HepG2 (cell line): ENCODE results near the gene RPL11. TPM values are rescaled to one million over a fixed set of nuclear protein-coding genes. Genes with fewer than 3 reads are reported as not detected.

Source experiments
- ATAC-seq: fragments of 200-7000 bp; cut with Tn5 transposase; 3 replicates; pipeline ENCODE4 v1.9.1; 2020; ENCODE audit warnings: mild to moderate bottlenecking, moderate library complexity
- BruUV-seq: library from RNA; stranded (reverse); fragments of 400-500 nt; replicated peaks from 2 replicates; lab custom pipeline; 2021; lab: Mats Ljungman, UMichigan
- CTCF ChIA-PET: fragments of 300-600 bp; formaldehyde crosslinking; extraction: SDS; loops from one replicate; lab custom pipeline; 2021; ENCODE audit warnings: low total read pairs, inconsistent platforms, low intra/inter-chr PET ratio; lab: Yijun Ruan, JAX
- POLR2A ChIA-PET: fragments of 350-600 bp; sonication (Branson Sonifier 250); formaldehyde crosslinking; loops from one replicate; lab custom pipeline; 2020; ENCODE audit warnings: antibody characterized with exemption, inconsistent platforms; lab: Yijun Ruan, JAX
- DNase-seq: peaks from one replicate; pipeline ENCODE4 v3.0.0-alpha.2; 2015; ENCODE audit warnings: low spot score
- FAIRE-seq: peaks from 3 replicates; lab custom pipeline; 2011; peaks lifted over from hg19 to GRCh38; lab: Jason Lieb, UNC
- H2AFZ ChIP-seq: one replicate; pipeline ENCODE4 v1.6.1; 2011; ENCODE audit warnings: low read length, inconsistent platforms
- H3K27ac ChIP-seq: fragments of 300-600 bp; 3 replicates; pipeline ENCODE4 v1.8.0; 2011; ENCODE audit warnings: mixed run types, mild to moderate bottlenecking, mixed read lengths, low read length, inconsistent platforms; ENCODE audit not compliant: insufficient read depth; ENCODE audit errors: extremely low read length
- H3K27me3 ChIP-seq, 2 experiments: fragments of 200-600 bp in 1 of 2; 2 replicates in 1 of 2; 3 replicates in 1 of 2; pipeline versions ENCODE4 v1.6.0 to v1.8.0; 2011; ENCODE audit warnings: low read length in 2 of 2, mild to moderate bottlenecking in 2 of 2, moderate library complexity in 2 of 2, inconsistent platforms in 1 of 2; ENCODE audit not compliant: insufficient read depth in 2 of 2, control insufficient read depth in 1 of 2
- H3K36me3 ChIP-seq, 2 experiments: fragments of 200-600 bp in 1 of 2; replicated peaks in 1 of 2; 2 replicates in 1 of 2; 3 replicates in 1 of 2; pipeline versions ENCODE4 v1.5.1 to v1.8.0; 2011; ENCODE audit warnings: low read length in 2 of 2, inconsistent platforms in 1 of 2; ENCODE audit not compliant: insufficient read depth in 2 of 2, control insufficient read depth in 1 of 2
- H3K4me1 ChIP-seq: 2 replicates; pipeline ENCODE4 v1.5.1; 2012; ENCODE audit warnings: low read length, inconsistent platforms; ENCODE audit not compliant: insufficient read depth
- H3K4me2 ChIP-seq: 2 replicates; pipeline ENCODE4 v1.6.0; 2011; ENCODE audit warnings: low read depth, low read length, inconsistent platforms
- H3K4me3 ChIP-seq, 3 experiments: fragments of 200-600 bp in 1 of 3; sonication (generic), shearing (Covaris generic) in 1 of 3; replicated peaks in 1 of 3; 2 replicates each; pipeline ENCODE4 v1.5.1; 2011 to 2016; ENCODE audit warnings: low read length in 3 of 3, inconsistent platforms in 2 of 3, low read depth in 2 of 3, mild to moderate bottlenecking in 2 of 3, control low read depth in 1 of 3, mixed read lengths in 1 of 3; ENCODE audit not compliant: insufficient read depth in 1 of 3
- H3K79me2 ChIP-seq: one replicate; pipeline ENCODE4 v1.6.1; 2011; ENCODE audit warnings: low read length, inconsistent platforms; ENCODE audit not compliant: insufficient read depth
- H3K9ac ChIP-seq: 2 replicates; pipeline ENCODE4 v1.6.0; 2011; ENCODE audit warnings: mild to moderate bottlenecking, low read depth, low read length, inconsistent platforms; ENCODE audit not compliant: insufficient read depth
- H3K9me3 ChIP-seq: 2 replicates; pipeline ENCODE4 v1.5.1; 2012; ENCODE audit warnings: mild to moderate bottlenecking, low read length
- H4K20me1 ChIP-seq: 2 replicates; pipeline ENCODE4 v1.6.0; 2011; ENCODE audit warnings: inconsistent platforms, mild to moderate bottlenecking, low read length, moderate library complexity; ENCODE audit not compliant: insufficient read depth
- ADNP ChIP-seq: sonication (generic); formaldehyde crosslinking; IDR thresholded peaks from 2 replicates; pipeline ENCODE4 v1.4.0; 2020; ENCODE audit warnings: missing genetic modification reagents
- AGO2 ChIP-seq: fragments of 200-400 bp; formaldehyde crosslinking; optimal IDR thresholded peaks from 2 replicates; pipeline ENCODE3; 2017; ENCODE audit warnings: mild to moderate bottlenecking, low read depth, low read length, moderate library complexity
- FOXO4 ChIP-seq: sonication (generic); formaldehyde crosslinking; conservative IDR thresholded peaks from 2 replicates; pipeline ENCODE4 v1.8.1; 2023; ENCODE audit warnings: missing genetic modification reagents
- GRHL1 ChIP-seq: sonication (generic); formaldehyde crosslinking; conservative IDR thresholded peaks from 2 replicates; pipeline ENCODE4 v1.8.0; 2022; ENCODE audit warnings: missing genetic modification reagents
- HNRNPH1 ChIP-seq: fragments of 200-400 bp; formaldehyde crosslinking; optimal IDR thresholded peaks from 2 replicates; pipeline ENCODE3; 2017; ENCODE audit warnings: mild to moderate bottlenecking, low read depth, low read length
- JUN ChIP-seq: sonication (generic); formaldehyde crosslinking; IDR thresholded peaks from 2 replicates; pipeline ENCODE4 v1.4.0; 2020; ENCODE audit warnings: mild to moderate bottlenecking, missing genetic modification reagents
- KAT2B ChIP-seq: fragments of 150-350 bp; IDR thresholded peaks from 2 replicates; pipeline ENCODE4 v1.6.1; 2014; ENCODE audit warnings: low read depth, low read length, borderline replicate concordance
- PAWR ChIP-seq: sonication (generic); formaldehyde crosslinking; IDR thresholded peaks from 2 replicates; pipeline ENCODE4 v1.4.0; 2020; ENCODE audit warnings: missing genetic modification reagents, mild to moderate bottlenecking, borderline replicate concordance
- SIN3A ChIP-seq: IDR thresholded peaks from 2 replicates; pipeline ENCODE4 v1.6.1; 2011; ENCODE audit warnings: low read depth, mild to moderate bottlenecking, control low read depth, low read length, borderline replicate concordance
- SNAPC5 ChIP-seq: sonication (generic); formaldehyde crosslinking; IDR thresholded peaks from 2 replicates; pipeline ENCODE4 v1.8.1; 2023; ENCODE audit warnings: mild to moderate bottlenecking, missing genetic modification reagents, borderline replicate concordance
- SRSF9 ChIP-seq: fragments of 200-400 bp; formaldehyde crosslinking; IDR thresholded peaks from 2 replicates; pipeline ENCODE4 v1.6.1; 2018; ENCODE audit warnings: borderline replicate concordance, mild to moderate bottlenecking, low read depth, low read length; ENCODE audit not compliant: insufficient read depth, poor library complexity, severe bottlenecking
- TBP ChIP-seq: sonication (generic); formaldehyde crosslinking; IDR thresholded peaks from 2 replicates; pipeline ENCODE4 v1.5.0; 2020; ENCODE audit warnings: missing genetic modification reagents
- THYN1 ChIP-seq: sonication (generic); formaldehyde crosslinking; IDR thresholded peaks from 2 replicates; pipeline ENCODE4 v1.8.1; 2023; ENCODE audit warnings: low read depth, mild to moderate bottlenecking, moderate library complexity, missing genetic modification reagents, borderline replicate concordance
- ZNF326 ChIP-seq: sonication (generic); formaldehyde crosslinking; IDR thresholded peaks from 2 replicates; pipeline ENCODE4 v1.4.0; 2020; ENCODE audit warnings: missing genetic modification reagents, borderline replicate concordance
- ZNF343 ChIP-seq: sonication (generic); formaldehyde crosslinking; IDR thresholded peaks from 2 replicates; pipeline ENCODE4 v1.4.0; 2020; ENCODE audit warnings: mild to moderate bottlenecking, missing genetic modification reagents
- ZSCAN25 ChIP-seq: sonication (generic); formaldehyde crosslinking; IDR thresholded peaks from 2 replicates; pipeline ENCODE4 v1.8.0; 2022; ENCODE audit warnings: mild to moderate bottlenecking, missing genetic modification reagents
- ZSCAN29 ChIP-seq: sonication (generic); formaldehyde crosslinking; conservative IDR thresholded peaks from 2 replicates; pipeline ENCODE4 v1.4.0; 2020; ENCODE audit warnings: mild to moderate bottlenecking, missing genetic modification reagents
- WGBS: methylation state at CpG from one replicate; pipeline ENCODE4 v1.1.6; 2017; ENCODE audit warnings: low lambda C conversion rate; 5-methylcytosine and 5-hydroxymethylcytosine counted together
- in situ Hi-C: cut with HindIII; loops from 2 replicates; pipeline ENCODE4 v1.10.0; 2017; ENCODE audit warnings: low pct_unique_long_range_greater_than_20kb; ENCODE audit not compliant: extremely low pct_ligation_motif_present
- intact Hi-C: fragments of 100-400 bp; cut with micrococcal nuclease; formaldehyde crosslinking; loops from one replicate; pipeline ENCODE4 v1.10.0; 2022; ENCODE audit not compliant: unreplicated experiment
- polyA plus RNA-seq, 8 experiments: library from polyadenylated mRNA; depleted of rRNA in 3 of 8; stranded (reverse) in 7 of 8; unstranded in 1 of 8; fragments of >200 nt; fragmentation: Illumina TruSeq in 4 of 8; extraction: Trizol in 4 of 8; gene quantifications; 2 replicates each; pipeline versions ENCODE4 v1.2.1 to v1.2.3, GENCODE V29; 2011 to 2016; ENCODE audit warnings: low read depth in 4 of 8, missing spikeins in 1 of 8, mixed read lengths in 1 of 8; ENCODE audit not compliant: insufficient read depth in 1 of 8
- total RNA-seq, 5 experiments: library from RNA; depleted of rRNA; stranded (reverse); fragments of >200 nt; fragmentation: Illumina TruSeq; extraction: Trizol; gene quantifications; 2 replicates each; pipeline ENCODE4 v1.2.3, GENCODE V29; 2016; ENCODE audit warnings: low read depth in 1 of 5
- TF ChIP-seq, protein P1 (sequence below): sonication (generic); formaldehyde crosslinking; IDR thresholded peaks from 2 replicates; pipeline ENCODE4 v1.5.0; 2020; ENCODE audit warnings: mild to moderate bottlenecking, missing genetic modification reagents

RPL11 gene
- total and polyA plus RNA-seq, 2 of the 13 experiments (the other 11 are each of a cell fraction or from before 2014, with no cell fraction given), result 1,682 to 2,010 TPM

DNA sequence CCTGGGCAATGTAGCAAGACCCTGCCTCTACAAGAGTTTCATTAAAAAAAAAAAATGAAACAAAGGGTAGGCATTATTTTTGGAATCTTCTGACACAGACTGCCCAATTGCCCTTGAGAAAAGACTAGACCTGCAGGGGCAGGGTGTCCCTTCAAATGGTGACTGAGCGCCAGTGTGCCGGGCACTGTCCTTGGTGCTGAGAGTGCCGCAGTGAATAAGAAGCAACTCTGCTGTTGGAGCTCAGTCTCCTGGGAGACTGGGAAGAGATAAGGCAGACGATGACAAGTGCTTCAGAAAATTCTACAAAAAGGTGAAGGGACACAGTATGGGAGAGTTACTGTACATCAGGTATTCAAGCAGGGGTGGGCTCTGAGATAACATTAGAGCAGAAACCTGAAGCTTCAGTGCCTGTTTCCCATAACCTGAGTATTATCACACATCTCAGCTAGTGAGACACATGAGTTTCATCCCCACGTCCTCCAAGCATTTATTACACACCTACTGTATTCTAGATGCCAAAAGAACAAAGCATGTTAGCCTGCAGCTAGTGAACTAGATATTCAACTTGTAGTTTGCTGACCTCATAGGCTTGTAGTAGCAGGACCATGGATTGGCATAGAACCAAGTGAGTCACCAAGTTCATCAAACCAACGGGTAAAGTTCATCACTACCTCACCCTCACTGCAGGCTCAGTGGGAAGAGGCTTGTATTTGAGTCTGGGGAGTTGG is 18.4 kb upstream of the RPL11 start:
- in situ Hi-C loops (no loop called here), intact Hi-C loops (no loop called here)
- Histone ChIP-seq H2AFZ (no peak overlapping the region), H3K4me1 (peaks cover 15% of the 10 kb centered on the region), H3K36me3 (no peaks in the 10 kb centered on the region), H3K9me3 (no peaks in the 10 kb centered on the region), H3K79me2 (no peaks in the 10 kb centered on the region), H3K27me3 (no peaks in the 10 kb centered on the region; a peak in 1 of 5 replicates), H4K20me1 (no peaks in the 10 kb centered on the region), H3K9ac (no peak overlapping the region), H3K27ac (no peak overlapping the region), H3K4me3 (no peak overlapping the region), H3K4me2 (no peak overlapping the region)
- DNase-seq, result peak; percentile 60
- ChIA-PET CTCF (no interaction called here), POLR2A (interaction anchor here (1.9 kb wide), 1 partner anchor 18 kb away, joined by 12 read pairs; the partner anchor contains the start of gene RPL11)
- WGBS, result 4% methylated on average over 5 of the region's 6 CpGs
- BruUV-seq, result no TSS peak
- peak; percentile 48 for FAIRE-seq
- peak; percentile 81 for ATAC-seq
- TF ChIP-seq HNRNPH1 (no peak), JUN (CRISPR knock-in tag) (no peak), ADNP (CRISPR knock-in tag) (no peak), SNAPC5 (CRISPR knock-in tag) (peak; percentile 69; the same call in 1 of the 2 replicates), ZNF326 (no peak), SIN3A (peak; percentile 68; the same call in 1 of the 2 replicates), ZNF343 (CRISPR knock-in tag) (no peak), AGO2 (no peak), KAT2B (no peak), TBP (CRISPR knock-in tag) (no peak), PAWR (CRISPR knock-in tag) (no peak), SRSF9 (no peak), THYN1 (no peak), FOXO4 (no peak), ZSCAN25 (no peak), GRHL1 (CRISPR knock-in tag) (no peak), ZSCAN29 (CRISPR knock-in tag) (no peak)
- TF ChIP-seq, protein P1, sequence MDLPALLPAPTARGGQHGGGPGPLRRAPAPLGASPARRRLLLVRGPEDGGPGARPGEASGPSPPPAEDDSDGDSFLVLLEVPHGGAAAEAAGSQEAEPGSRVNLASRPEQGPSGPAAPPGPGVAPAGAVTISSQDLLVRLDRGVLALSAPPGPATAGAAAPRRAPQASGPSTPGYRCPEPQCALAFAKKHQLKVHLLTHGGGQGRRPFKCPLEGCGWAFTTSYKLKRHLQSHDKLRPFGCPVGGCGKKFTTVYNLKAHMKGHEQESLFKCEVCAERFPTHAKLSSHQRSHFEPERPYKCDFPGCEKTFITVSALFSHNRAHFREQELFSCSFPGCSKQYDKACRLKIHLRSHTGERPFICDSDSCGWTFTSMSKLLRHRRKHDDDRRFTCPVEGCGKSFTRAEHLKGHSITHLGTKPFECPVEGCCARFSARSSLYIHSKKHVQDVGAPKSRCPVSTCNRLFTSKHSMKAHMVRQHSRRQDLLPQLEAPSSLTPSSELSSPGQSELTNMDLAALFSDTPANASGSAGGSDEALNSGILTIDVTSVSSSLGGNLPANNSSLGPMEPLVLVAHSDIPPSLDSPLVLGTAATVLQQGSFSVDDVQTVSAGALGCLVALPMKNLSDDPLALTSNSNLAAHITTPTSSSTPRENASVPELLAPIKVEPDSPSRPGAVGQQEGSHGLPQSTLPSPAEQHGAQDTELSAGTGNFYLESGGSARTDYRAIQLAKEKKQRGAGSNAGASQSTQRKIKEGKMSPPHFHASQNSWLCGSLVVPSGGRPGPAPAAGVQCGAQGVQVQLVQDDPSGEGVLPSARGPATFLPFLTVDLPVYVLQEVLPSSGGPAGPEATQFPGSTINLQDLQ (CRISPR knock-in tag), result no peak
